Activated CD8-positive, alpha-beta memory T cell treated with anti-CD3 and anti-CD28 coated beads, Interleukin-2, amount 50 U/mL, for 48 hours (primary cell): ENCODE data around the gene ELFN1.

Experiments
- DNase-seq: peaks from one replicate; pipeline ENCODE4 v3.0.0-alpha.2; 2020

Gene ELFN1

DNA sequence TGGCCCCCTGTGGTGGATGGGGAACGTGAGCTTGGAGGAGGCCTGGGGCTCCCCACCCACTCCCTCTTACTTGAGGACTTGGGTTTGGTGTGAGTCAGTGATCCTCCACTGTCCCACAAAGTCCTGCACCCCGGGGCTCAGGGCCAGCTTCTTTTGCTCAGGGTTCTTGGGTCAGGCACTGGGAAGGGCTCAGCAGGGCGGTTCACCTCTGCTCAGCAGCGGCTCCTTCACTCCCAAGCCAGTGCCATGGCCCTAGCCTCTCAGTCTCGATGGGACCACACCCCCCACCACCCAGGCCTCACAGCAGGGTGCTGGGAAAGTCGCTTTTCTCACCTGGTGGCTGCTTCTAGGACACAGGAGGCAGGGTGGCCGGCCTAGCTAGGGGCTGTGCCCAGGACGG lies 59.1 kb downstream of the ELFN1 start:
- no peak for DNase-seq

DNA sequence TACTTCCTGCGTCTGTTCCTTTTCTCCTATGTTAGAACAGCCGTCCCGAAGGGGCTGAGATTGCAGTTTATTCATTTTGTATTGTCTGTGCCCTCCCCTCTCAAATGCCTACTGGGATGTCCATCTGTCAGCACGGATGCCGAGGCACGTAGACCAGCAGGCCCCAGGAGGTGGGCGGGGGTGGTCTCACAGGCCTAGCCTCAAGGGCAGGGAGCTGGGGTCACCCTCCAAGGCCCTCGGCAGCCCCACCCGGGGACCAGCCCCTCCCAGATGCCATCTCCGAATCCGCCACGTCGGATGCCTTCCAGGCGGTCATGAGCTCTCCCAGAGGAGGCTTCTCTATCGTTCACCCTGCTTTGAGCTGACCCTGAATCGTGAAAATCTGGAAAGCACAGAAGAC lies 59.7 kb downstream of the ELFN1 start:
- DNase-seq, result no peak

DNA sequence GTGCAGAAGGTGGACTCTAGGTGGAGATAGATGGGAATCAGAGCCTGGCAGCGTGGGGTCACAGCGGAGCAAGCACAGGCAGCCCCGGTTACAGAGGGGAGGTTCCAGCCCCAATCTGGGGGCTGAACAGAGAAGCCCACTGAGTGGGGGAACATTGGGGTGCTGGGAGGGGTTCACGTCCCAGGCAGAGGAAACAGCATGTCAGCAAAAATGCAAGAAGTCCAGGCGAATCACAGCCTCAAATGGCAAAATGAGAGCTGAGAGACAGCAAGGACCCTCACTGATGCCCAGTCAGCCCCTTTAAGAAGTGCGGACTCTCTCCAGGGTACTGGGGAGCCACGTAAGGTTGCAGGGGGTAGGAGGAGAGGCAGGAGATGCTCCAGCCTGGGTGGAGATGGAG lies 62.0 kb downstream of the ELFN1 start:
- no peak for DNase-seq

DNA sequence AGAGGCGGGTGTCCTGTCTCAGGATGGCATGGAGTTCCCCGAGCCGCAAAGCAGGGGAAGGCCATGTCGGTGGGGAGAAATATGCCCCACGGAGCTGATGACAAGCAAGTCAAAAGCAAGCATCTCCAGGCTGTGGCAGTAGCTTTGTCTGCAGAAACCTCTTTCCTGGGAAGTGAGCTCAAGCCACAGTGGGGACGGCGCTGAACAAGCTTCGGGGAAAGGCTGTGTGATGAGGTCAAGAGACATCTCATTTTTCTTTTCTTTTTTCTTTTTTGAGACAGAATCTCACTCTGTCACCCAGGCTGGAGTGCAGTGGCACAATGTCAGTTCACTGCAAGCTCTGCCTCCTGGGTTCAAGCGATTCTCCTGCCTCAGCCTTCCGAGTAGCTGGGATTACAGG lies 62.6 kb downstream of the ELFN1 start:
- no peak for DNase-seq

DNA sequence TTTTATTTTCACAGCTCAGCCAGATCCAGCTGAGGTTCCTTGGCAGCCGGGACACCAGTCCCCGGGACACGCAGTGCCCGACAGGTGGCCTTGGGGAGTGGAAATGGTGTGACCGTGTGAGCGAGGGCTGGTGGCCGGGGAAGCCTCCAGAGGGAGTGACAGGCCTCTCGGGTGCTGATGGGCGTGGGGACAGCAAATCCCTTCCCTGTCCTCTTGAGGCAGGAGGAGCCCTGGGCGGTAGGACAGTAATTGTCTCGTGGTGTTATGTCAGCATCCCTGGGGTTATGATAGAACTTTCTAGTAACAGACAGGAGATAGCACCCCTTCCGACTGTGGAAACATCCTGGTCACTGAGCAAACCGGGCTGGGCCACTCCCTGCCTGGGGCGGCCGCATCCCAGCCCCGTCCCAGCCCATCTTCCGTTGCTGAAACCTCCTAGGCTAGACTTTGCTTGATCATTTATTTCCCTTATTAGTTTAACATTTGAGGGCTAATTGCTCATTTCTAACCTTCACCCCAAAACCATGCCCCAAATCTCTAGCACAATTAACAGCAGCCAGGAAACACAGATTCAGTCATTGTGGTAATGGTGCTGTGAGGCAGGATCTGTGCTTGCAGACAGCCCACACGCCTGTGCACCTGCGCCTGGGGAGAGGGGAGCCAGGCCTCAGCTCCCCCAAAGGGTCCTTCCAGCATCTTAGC lies 63.3 kb downstream of the ELFN1 start:
- DNase-seq, result no peak

DNA sequence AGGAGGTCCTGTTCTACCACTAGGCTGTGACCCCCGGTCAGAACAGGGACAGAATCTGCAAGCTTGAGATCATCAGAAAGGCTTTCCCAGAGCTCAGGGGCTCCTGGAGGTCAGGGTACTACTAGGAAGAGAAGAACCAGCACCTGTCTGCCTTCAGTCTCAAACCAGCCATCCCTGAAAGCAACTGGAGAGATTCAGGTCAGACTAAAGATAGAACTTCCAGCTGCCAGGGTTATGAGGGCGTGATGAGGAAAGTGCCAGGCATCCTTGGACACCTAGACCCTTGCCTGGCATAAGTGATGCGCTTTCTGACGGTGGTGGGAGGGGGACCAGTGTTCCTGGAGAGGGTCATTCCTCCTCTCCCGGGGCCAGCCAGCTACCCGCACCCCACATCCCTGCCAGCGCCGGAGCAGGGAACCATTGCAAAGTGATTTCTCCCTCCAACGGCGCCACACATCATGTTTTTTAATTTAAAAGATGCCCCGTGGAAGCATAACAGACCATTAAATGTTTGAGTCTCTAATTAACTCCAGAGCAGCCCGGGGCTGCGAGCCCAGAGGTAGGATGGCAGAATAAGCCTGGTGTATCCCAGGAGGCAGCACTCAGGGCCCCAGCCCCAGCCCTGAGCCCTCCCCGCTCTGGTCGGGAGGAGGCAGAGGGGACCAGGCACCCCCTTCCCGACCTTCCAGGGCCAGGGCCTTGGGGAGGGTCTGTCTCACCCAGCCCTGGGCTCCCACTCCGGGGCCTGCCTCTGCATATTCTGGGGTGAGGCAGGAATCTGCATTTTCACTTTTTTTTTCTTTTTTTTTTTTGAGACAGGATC lies 64.0 kb downstream of the ELFN1 start:
- DNase-seq, result no peak

DNA sequence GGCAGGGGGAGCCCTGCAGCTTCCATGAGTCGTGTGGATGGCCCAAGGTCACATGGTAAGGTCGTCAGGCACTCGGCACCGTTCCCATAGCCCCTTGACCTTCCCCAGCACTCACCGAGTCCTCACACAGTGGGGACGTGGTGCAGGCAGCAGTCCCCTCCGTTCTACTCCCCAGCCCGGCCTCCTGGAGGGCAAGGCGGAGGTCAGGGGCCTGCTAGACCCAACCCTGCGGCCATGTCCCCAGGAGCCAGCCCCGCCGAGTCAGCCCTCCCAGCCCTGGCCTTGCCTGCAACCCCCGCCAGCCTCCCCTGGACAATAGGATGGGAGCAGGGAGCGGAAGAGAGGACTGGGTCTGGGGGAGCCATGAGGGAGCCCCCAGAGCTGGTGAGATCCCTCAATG lies 65.2 kb downstream of the ELFN1 start:
- no peak for DNase-seq

DNA sequence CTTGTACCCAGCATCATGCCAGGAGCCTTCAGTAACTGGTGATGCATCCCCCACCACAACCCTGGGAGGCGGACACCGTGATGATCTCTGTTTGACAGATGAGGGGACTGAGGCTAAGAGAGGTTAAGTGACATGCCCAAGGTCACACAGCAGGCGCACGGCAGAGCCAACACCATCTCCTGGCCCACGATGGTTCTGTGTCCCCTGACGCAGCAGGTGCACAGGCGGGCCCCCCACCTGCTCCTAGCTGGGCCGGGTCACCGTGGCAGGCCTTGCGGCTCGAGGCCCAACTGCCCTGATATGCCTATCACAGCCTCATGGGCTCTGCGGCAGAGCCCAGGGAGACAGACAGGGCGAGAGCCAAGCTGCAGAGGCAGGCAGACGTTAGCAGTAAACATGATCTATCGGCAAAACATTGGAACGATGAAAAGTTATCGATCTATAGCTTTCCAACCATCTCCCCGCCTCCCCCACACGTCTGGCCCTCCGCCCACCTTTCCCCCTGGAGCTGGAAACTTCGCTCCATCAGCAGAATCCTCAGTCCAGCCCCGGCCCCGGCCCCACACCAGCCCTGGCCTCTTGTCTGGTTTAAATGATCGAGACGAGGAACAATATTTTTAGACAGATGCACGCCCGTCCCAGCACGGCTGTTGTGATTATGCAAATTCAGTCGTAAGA lies 65.9 kb downstream of the ELFN1 start:
- DNase-seq, result no peak

DNA sequence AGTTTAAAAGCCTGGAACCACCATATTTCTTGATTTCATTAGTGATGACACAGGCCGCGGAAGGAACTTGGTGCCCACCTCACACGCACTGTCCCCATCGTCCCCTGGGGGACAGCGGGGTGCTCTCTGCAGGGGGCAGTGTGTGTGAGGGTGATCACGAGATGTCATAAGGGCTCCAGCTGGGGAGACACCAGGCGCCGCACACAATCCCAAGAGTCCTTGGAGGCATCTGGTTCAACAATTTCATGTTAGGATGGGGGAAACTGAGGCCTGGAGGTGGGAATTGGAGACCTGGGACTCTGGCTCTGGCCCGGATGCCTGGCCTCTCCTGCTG lies 66.4 kb downstream of the ELFN1 start:
- DNase-seq, result no peak

DNA sequence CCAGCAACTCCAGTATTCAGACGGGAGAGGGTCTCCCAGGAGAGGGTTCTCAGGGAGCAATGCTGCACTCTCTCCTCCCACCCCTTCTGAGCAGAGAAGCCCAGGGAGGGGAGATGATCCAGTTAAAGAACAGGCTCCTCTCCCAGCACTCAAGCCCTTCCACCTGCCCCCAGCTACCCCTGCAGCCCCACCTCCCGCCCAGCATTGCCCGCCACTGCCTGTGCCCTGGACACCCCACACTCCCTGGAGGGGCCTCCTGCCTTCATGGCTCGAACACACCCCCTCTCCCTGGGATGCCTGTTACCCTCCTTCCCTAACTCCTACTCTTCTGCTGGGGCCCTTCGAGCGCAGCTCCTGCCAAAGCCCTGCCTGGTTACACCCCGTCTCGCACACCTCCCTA lies 66.8 kb downstream of the ELFN1 start:
- no peak for DNase-seq

DNA sequence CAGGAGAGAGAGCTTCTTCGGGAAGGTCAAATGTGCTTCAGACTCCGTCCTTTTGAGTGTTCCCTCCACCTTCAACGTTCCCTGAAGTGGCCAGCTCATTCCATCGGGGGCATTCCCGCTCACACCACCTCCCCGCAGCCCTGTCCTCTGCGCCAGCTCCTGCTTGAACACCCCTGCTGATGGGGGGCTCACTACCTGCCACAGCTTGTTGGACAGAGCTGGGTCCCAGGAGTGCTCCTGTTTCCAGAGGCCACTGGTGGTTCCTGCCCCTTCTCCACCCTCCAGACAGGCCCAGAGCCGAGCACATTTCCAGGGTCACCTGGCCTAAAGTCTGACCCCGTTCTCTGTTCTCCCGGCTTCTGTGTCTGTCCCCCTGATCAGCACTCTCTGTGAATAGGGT lies 67.4 kb downstream of the ELFN1 start:
- DNase-seq, result no peak

DNA sequence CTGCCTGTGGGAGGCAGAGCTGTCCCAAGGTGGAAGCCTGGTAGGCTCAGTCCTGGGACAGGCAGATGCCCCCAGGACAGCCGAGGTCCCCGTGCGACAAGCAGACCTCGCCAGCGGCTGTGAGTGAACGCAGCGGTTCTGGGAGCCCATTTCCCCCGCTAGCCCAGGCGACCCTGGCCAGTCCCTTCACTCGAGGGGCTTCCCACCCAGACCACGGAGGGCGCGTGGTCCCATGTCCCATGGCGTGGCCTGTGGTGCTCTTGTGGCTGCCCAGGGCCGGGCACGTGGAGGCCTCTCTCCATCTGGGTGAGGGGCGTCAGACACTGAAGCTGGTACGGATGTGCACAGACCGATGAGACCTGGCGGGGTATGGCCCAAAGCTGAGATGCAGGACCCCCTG lies 67.9 kb downstream of the ELFN1 start:
- DNase-seq, result no peak

DNA sequence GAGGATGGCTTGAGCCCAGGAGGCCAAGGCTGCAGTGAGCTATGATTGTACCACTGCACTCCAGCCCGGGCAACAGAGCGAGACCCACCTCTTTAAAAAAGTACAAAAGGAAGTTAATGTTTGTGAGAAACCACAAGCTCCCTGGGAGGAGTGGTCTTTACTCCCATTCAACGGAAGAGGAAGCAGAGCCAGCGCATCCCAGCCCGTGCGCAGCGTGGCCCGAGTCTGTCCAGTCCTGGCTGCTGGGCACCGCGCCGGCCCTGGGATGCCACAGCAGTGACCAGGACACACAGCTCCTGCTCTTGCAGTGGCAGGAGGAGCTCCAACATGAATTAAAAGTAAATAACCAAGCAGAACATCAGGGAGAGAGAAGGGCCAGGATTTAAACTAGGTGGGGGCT lies 68.4 kb downstream of the ELFN1 start:
- no peak for DNase-seq

DNA sequence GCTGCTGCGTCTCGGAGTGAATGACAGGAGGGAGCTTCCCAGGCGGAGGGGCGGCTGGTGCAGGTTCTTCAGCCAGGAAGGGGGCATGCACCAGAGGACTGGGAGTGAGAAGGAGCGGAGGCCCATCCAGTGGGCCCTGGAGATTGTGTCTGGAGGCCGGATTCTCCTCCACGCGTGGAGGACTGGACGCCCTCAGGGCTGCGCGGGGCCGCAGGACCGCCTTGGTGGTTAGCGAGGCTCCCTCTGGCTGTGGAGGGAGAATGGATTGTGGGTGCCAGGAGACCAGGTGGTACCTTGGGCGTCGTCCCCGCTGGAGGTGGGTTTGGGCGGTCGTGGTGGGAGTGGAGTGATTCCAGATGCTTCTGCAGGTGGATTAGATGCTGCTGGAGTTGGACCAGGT lies 68.9 kb downstream of the ELFN1 start:
- DNase-seq, result no peak

DNA sequence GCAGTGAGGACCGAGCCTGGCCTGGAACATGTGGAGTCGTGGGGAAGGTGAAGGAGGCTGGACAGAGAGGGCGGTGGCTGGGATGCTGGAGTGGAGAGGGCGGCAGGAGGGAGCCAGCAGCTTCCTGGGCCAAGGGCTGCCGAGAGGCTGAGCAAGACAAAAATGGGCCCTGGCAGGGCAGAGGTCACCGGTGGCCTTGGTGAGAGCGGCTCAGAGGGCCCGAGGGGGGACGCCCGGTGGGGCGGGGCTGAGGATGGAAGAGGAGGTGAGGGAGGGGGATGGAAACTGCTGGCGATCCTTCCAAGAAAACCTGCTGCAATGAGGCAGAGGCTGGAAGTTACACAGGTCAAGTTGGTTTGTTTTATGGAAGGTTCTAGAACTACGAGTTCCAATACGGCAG lies 69.5 kb downstream of the ELFN1 start:
- DNase-seq, result no peak

DNA sequence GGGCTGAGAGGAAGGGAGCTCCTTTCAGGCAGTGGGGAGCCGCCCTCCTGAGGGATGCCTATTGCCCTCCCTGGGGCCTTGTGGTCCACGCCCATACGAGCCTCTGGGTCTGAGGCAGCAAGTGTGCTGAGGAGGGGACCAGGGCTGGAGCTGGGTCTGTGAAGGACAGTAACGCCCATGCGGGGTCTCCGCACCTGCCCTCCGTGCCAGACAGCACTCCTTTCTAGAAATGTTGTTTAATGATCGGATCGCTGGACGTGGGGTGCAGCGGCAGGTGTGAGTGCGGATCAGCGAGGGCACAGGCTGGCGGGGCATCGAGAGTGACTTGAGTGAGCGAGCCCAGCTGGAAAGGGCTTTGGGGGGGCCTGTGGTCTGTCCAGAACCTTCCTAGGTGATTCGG lies 70.1 kb downstream of the ELFN1 start:
- no peak for DNase-seq

DNA sequence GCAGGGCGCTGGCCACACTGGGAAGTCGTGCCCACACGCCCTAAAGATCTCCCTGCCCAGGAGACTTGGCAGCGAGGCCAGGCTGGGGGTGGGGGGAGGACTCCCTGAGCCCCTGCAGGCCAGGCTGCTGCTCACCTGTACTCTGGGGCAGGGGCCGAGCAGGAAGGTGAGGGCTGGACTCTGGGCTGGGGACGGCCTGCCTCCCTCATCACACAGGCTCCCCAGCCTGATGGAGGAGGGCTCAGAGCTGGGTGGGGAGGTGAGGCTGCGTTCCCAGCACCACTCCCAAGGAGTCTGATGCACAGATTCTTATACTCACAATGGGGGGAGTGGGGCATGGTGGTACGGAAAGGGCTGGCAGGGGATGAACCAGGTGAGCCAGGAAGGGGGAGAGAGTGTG lies 71.2 kb downstream of the ELFN1 start:
- DNase-seq, result no peak

DNA sequence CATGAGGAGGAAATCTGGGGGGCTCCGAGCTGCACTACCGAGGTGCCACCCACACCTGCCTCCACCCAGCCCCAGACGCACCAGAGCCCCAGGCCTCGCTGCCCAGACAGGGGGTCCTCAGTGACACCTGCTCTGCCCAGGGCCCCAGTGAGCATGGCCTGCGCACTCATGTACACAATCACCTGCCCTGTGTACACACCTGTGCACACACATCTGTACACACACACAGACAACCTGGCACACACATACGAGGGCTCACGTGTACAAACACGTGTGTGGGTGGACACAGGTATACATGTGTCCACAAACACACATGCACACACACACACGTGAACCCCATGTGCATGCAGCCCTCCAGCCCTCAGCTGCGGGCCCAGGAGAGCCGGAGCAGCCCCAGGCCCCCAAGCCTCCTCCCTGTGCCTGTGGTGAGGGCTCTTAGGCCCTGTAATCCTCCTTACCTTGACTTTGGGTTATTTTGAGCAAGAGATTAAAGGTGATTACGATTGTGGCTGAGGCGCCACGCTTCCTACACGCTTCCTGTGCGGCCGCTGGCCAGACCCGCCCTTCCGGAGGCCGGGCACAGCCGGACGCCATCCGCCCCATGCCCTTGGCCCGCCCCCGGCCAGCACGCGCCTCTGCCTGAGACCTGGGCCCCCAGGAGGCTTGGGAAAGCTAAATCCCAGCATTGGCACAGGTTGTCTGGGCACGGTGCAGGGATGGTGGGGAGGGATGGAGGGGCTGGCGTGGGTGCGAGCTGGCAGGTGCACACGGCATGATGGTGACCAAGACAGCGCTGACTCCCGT lies 71.9 kb downstream of the ELFN1 start:
- no peak for DNase-seq

DNA sequence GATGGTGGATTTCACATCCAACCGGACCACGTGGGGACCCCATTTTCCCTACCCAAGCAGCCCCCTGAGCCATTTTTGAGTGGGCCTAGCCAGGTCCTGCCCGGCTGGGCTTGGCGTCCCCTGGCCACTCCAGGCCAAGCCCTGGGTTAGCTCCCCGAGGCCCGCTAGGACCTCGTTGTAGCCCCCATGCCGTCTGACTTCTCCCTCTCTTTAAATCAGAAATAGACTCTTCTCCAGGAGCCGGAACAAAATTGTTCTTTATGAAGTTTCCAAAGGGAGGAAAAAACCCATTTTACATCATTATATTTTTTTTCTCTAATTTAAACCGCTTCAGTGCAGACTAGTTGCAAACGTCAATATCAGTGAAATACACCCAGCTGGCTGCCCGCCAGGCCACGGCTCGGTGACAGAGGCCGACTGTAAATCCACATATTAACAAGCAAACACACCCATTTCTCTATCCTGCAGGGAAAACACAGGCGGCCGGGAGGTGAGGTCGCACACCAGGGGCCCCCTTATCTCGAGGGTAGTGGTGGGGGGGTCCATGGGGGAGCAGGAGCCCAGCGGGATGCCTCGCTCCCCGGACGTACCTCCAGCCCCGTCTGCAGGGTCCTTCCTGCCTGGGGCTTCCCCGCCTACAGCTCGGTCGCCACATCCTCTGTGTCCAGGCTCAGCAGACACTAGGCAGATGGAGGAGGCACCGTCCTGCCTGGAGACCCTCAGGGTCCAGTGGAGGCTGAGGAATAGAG lies 72.7 kb downstream of the ELFN1 start:
- DNase-seq, result no peak

DNA sequence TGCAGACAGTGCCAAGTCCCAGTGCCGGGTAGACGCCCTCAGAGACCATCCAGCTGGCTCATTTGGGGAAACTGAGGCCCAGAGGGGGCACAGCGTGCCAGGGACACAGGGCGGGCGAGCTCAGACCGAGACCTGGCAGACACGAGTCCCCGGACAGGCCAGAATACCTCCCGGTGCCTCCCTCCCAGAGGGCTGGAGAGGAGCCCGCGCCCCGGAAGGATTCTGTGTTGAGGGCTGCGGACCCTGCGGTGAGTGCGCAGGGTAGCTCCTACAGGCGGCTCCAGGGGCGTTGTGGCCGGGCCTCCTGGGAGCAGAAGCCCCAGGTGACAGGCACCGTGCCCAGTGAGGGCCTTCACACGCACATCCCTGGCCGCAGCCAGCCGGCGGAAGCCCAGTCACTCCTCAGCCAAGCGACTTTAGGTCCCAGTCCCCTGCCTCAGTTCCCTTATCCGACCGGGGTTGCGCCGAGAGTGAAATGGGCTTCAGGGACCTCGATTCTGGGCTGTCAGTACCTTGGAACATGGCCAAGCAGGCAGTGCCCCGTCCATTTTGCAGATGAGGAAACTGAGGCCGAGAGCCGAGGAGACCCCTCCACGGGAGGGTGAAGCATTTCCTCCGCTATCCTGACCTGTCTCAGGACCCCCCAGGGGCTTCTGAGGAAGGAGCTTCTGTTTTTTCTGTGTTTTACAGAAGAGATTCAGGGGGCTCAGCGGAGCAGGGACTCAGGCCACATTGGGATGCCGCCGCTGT lies 73.6 kb downstream of the ELFN1 start:
- DNase-seq, result no peak

DNA sequence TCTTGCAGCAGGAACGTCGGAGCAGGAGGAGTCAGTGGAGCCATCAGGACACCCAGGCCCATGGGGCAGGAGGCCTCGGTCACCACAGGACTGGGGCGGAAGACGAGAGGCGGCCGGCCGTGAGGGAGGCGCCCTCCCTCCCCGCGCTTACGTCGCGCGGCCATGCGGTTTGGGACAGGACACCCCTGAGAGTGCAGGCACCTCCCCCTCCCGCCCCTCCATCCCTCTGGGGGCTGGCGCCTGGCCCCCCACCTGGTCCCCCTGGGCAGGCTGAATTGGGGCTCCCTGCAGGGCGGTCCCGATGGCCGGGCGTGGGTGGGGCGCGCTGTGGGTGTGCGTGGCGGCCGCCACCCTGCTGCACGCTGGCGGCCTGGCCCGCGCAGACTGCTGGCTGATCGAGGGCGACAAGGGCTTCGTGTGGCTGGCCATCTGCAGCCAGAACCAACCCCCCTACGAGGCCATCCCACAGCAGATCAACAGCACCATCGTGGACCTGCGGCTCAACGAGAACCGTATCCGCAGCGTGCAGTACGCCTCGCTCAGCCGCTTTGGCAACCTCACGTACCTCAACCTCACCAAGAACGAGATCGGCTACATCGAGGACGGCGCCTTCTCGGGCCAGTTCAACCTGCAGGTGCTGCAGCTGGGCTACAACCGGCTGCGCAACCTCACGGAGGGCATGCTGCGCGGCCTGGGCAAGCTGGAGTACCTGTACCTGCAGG lies 74.4 kb downstream of the ELFN1 start:
- DNase-seq, result no peak
